ENCODE results near the gene ADGRA3.

ADGRA3 gene

DNA sequence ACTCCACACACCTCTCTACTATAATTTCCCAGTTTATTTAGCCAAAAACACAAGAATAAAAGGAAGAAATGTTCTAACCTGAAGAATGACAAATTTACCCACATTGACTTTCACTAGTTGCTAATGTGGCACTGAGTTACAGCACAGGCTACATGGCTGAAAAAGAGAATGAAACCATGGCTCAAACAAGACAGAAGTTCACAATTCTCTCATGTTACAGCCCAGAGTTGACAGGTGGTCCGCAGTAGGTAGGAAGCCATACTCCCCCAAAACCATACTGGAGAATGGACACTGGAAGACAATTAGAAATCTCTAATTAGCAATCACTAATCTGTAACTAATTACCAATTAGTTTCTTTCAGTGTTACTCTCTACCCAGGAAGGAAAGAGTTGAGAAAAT, 170.8 kb downstream of the ADGRA3 start:
- DNase-seq = no peak

- DNase-seq = no peak
Measured at GRCh38 chr4:22343606-22344005, 172.3 kb downstream of the ADGRA3 start.

DNA sequence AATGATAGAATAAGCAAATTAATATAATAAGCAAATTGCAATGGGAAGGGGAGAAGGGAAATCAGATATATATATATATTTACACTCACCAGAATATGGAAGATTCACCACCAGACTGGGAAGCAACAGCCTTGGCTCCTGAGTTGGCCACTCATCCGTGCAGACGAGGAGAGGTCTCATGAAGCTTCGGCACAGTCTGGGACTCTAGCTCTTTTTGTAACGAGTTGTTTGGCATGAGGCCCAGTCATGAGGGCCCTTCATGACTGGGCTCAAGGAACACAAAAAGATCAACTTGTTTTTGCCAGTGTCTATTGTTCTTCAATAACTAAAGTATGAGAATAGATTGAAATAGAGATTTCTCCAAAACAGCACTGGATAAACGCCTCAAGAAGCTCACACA, 176.4 kb downstream of the ADGRA3 start:
- DNase-seq = no peak

DNA sequence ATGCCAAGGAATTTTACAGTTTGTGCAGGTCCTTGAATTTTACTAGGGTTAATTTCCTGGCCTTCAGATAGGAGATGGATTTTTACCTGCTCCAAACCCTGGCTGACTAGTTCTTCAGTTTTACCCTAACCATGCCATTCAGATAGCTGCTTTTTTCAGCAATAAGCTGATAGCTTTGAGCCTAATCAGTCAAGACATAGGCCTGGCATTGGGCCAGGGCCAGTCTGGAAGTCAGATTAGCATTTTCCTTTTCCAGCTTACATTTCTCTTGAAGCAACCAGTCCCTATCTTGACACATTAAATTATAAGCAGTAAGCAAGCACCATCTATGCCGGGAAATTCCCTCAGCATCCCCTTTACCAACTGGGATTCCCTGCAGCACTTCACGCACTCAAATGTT, 177.1 kb downstream of the ADGRA3 start:
- DNase-seq = no peak
